Body of pancreas (tissue), 4 donors: ENCODE measurements around the gene CSTF1.

Experiments
- POLR2A ChIP-seq, 3 donors: fragments of 450-650 bp; IDR thresholded peaks; one replicate each; pipeline ENCODE4 v1.6.1; 2016; ENCODE audit warnings: antibody characterized with exemption in 3 of 3, mild to moderate bottlenecking in 2 of 3
- TF ChIP-seq, protein P1 (sequence below), 7 experiments: fragments of 450-650 bp in 4 of 7; fragments of 200-600 bp in 3 of 7; sonication (generic) in 3 of 7; IDR thresholded peaks; one replicate each; pipeline ENCODE4 v1.5.1; 2016 to 2019; ENCODE audit warnings: antibody characterized with exemption in 7 of 7

DNA sequence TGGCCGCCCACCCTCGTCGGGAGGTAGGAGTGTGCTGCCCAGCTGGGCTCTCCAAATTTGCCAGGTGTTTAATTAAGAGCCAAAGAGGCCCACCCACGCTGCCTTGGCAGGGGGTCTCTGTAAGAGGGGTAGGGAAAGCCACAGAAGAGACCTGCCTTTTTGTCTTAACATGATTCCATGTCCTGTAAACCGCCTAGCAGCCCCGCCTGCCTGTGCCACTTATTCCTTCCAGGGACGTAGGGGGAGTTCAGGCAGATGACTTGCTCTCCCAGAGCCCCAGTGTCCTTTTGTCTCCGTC is 31.6 kb upstream of the CSTF1 start:
- TF ChIP-seq, protein P1, sequence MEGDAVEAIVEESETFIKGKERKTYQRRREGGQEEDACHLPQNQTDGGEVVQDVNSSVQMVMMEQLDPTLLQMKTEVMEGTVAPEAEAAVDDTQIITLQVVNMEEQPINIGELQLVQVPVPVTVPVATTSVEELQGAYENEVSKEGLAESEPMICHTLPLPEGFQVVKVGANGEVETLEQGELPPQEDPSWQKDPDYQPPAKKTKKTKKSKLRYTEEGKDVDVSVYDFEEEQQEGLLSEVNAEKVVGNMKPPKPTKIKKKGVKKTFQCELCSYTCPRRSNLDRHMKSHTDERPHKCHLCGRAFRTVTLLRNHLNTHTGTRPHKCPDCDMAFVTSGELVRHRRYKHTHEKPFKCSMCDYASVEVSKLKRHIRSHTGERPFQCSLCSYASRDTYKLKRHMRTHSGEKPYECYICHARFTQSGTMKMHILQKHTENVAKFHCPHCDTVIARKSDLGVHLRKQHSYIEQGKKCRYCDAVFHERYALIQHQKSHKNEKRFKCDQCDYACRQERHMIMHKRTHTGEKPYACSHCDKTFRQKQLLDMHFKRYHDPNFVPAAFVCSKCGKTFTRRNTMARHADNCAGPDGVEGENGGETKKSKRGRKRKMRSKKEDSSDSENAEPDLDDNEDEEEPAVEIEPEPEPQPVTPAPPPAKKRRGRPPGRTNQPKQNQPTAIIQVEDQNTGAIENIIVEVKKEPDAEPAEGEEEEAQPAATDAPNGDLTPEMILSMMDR (IDR thresholded peaks at IDR 0.05), result no peak
- no peak for TF ChIP-seq POLR2A (IDR thresholded peaks at IDR 0.05)
